Myocyte (in vitro differentiated cells): ENCODE data around the gene SACM1L. TPM values are rescaled to one million over a fixed set of nuclear protein-coding genes. Genes with fewer than 3 reads are reported as not detected.
A peak's percentile ranks its signal among the peaks of the same experiment; 100 is the strongest.
"Not testable (repeated sequence)": the region's sequence is repeated elsewhere in the genome, so short reads cannot be mapped to it uniquely, and the experiment has no call there.

Experiments used
- DNase-seq: peaks from one replicate; pipeline ENCODE4 v3.0.0-alpha.2; 2012; ENCODE audit warnings: low read depth
- total RNA-seq: library from RNA; depleted of rRNA; stranded (reverse); fragments of >200 nt; gene quantifications from 2 replicates; pipeline ENCODE4 v1.2.3, GENCODE V29; 2014

The SACM1L gene
- total RNA-seq, 1 donor from 2014 or later: 18.0 TPM

DNA sequence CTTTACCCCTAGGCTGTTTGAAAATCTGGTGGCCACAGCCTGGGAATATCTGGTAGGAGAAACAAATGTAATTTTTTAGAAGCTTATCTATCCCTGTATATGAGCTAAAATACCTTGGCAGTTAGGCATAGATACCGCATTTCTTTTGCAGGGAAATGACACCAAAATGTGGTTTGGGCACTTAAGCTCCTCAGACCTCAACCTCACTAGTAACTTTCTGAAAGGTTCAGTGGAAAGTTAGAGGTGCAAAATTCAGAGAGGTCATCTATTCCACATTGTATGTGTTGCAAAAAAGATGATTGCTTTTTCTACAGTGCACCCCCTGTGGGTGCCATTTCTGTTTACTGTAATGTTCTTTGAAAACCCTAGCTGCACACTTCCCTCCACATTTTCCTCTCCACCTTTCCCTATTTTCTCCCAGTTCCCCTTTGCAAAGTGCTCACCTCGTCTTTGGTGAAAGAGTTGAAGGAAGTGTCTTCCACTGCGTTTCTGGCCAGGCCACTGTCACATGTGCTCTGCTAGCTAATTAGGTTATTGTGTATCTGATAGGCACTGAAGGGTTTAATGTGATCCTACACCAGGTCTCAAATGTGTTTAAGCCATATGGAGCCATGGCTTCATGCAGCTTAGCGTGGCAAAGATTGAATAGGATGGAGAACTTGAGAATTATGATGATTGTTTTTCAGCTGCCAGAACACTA is 1.3 kb downstream of the SACM1L start:
- no peak for DNase-seq

DNA sequence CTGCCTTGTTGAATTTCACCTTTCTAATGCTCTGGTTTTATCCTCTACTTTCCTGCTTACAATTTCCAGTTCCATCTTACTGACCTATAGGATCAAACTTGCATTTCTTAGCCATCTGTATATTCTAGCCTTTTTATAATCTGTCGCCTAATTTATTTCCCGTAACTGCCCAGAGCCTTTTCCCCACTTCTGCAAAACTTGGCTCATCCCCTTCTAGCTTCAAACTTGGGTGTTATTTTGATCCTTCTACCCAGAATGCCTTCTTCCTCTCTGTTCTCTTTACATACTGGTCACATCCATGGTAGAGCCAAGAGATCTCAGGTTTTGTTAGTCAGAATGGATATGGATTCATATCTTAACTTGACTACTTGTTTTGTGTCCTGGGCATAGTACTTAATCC is 2.6 kb downstream of the SACM1L start:
- no peak for DNase-seq

DNA sequence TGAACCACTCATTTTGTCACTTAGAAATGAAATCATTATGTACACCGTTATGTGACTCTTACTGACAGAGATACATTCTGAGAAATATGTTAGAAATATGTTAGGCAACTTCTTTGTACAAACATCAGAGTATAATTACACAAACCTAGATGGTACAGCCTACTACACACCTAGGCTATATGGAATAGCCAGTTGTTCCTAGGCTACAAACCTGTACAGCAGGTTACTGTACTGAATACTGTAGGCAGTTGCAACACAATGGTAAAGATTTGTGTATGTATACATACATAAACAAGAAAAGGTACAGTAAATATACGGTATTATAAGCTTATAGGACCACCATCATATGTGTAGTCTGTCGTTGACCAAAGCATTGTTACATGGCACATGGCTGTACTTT is 3.7 kb downstream of the SACM1L start:
- no peak for DNase-seq

DNA sequence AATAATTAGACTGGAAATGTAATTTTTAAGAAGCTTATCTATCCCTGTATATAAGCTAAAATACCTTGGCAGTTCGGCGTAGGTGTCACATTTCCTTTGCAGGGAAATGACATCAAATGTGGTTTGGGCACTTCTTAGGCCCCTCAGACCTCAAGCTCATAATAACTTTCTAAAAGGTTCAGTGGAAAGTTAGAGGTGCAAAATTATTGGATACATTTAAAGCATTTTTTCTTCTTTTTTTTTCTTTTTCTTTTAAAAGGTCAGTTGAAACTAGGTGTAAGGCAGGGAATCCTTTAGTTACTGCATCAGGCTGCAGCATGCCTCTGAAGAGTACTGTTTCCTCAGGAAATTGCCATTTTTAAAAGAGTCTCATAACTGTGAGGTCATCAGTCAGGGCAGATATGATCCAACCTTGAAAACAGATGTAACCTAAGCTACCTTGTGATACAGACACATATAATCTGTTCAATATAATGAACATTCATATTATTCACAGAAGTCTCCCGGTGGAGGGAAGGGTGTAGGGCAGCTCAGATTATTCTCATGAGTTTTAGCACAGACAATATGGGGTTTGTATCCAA is 4.8 kb downstream of the SACM1L start:
- DNase-seq: no peak

DNA sequence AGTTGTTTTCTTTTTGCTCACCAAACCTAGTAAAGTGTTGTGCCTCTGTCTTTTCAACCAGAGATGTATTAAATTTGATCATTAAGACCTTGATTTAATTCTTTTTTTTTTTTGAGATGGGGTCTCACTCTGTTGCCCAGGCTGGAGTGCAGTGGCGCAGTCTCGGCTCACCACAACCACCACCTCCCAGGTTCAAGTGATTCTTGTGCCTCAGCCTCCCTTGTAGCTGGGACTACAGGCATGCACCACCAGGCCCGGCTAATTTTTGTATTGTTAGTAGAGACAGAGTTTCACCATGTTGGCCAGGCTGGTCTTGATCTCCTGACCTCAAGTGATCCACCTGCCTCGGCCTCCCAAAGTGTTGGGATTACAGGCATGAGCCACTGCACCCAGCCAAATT is 6.0 kb downstream of the SACM1L start:
- DNase-seq: not testable (repeated sequence)

DNA sequence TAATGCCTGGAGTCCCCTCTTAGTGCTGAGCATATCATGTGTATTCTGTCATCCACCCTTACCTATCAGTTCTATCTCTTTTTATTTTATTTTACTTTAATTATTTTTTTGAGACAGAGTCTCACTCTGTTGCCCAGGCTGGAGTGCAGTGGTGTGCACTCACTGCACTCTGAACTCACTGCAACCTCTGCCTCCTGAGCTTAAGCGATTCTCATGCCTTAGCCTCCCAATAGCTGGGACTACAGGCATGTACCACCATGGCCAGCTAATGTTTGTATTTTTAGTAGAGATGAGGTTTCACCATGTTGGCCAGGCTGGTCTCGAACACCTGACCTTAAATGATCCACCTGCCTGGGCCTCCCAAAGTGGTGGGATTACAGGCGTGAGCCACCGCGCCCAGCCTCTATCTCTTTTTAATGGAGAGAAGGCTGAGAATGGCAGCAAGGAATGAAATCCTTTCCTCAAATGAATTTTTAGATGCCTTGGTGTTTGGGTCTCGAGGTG is 11.4 kb downstream of the SACM1L start:
- no peak for DNase-seq

DNA sequence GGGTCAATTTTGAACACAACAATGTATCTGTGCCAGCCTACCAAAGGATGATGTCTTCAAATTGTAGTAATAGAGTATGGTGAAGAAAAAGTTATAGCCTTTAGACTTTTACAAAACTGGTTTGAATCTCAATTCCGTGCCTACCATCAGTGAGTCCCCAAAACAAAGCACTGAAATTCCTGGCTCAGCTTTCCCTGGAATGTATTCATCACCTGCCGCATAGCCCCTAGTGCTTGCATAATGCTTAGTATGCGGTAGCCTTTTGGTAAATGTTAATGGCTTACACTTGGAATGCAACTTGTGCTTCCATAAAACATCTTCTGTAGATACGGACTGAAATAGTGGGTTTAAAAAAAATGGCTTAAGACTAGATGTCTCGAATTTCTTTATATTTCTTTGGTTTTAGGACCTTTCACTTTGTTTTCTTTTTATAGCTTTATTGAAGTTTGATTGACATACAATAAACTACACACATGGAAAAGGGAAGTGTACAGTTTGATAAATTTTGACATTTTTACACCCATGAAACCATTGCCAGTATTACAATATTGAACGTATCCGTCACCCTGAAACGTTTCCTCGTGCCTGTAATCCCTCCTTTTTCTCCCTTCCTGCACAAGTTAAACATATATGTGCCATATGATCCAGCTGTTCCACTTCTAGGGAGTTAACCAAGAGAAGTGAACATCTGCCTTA is 12.1 kb downstream of the SACM1L start:
- no peak for DNase-seq

DNA sequence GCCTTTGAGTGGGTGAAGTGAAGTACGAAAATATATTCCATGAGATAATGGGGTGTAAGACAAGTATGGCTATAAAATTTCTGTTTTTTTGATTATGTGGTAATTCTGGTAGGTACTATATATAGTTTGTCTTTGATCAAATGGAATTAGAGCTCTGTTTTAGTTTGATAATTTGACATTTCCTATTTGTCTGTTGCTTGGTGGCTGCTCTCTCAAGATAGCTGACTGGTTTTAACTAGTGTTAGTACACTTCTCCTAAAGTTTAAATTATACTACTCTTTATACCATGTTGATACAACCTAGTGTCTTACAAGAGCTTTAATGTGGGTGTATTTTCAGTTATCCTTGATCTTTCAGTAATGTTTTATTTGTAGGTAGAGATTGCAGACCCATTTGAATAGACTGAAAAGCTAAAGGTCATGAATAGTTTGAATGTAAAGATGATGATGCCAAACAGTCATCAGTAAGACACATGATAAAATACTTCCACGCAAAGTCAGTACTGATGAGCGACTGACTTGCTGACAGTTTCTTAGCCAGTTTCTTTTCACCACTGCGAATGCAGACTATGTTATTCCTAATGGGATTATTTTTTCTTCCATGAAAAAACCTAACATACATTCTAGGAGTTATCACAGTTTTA is 15.2 kb downstream of the SACM1L start:
- DNase-seq: no peak

DNA sequence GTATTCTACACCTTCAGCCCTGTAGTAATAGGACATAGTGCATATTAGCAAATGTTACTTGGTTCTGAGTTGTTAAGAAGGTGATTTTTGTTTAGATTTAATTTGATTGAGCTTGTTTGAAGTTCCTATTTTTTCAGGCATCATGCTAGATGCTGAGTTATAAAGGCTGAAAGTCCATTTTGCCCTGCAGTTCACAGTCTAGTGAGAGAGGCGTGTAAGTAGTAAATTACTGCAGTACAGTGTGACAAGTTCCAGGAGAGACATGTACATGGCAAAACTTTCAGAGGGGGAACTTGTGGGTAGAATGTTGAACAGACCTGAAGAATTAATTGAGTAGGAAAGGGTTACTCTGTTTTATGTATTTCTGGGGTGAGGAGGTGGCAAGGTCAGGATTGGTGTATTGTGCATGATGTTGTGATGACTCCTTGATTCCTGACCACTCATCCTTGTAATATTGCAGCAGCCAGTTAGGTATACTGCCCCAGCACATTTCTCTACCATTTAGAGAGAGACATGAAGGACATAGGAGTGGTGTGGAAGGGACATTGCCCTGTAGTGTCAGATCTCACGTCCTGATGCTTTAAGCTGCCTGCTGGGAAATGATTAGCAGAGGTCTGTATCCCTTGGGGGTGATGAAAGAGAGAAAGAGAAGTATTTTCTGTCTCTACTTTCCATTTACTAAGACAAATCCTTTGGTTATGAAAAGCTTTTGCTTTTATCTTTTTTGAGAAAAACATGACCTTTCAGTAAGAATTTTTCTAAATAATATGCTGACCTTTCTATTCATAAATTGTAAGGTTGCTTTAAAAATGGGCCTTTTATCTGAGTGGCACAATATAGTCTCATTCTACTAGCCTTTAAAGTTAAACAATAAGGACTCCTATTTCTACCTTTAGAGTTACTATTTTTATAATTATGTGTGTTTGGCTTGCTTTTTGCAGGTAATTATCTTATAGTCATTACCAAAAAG is 16.9 kb downstream of the SACM1L start:
- no peak for DNase-seq

DNA sequence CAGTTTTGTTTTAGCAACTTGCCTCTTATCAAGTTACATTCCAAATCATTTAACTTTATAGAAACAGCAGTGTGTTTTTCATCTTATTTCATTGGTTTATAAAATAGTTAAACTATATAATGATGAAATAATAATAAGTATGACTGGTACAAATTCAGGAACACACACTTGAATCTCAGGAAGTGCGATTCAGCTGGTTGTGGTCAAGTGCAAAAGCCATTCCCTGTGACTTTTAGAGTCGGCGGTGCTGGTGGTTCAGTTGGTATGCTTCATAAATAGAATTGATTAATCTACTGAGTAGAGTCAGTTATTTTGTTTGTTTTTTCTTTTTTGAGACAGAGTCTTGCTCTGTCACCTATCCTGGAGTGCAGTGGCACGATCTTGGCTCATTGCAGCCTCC is 22.7 kb downstream of the SACM1L start:
- DNase-seq: peak; percentile 32

DNA sequence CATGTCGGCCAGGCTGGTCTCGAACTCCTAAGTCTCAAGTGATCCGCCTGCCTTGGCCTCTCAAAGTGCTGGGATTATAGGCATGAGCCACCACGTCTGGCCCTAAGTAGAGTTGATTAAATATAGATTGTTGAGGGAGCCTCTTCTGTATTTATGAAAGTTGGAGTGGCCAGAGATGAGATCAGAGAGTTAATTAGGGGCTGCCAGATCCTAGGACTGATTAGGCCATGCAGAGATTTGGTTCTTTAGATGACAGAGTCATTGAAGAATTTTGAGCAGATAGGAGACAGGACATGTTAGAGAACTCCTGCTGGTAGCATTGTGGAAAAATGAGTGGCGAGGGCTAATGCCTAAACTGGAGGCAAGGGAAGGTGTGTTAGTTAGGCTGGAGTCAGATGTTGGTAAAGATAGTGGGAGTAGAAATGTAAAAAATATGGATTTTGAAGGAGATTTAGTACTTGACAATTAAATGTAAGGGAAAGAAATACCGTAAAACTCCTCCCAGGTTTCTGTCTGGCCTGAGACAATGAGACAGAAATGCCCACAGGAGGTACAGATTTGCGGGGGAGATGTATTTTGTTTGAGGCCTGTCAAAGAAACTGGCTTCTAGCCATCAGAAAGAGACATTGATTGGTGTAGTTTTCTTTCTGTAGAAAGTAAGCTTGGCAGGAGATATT is 23.4 kb downstream of the SACM1L start:
- peak; percentile 86 for DNase-seq

DNA sequence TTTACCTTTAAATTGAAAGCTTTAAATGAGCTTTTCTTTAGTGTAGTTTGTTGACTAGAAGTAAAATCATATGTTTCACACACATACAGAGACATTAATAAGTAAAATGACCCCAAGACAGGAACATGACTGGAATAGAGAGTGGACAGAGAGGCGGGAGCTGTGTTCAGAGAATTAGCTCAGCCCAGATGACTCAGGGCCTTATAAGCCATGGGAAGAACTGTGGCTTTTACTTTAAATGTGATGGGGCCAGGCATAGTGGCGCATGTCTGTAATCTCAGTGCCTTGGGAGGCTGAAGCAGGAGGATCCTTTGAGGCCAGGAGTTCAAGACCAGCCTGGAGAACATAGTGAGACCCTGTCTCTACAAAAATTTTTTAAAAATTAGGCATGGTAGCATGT is 26.7 kb downstream of the SACM1L start:
- DNase-seq: no peak

DNA sequence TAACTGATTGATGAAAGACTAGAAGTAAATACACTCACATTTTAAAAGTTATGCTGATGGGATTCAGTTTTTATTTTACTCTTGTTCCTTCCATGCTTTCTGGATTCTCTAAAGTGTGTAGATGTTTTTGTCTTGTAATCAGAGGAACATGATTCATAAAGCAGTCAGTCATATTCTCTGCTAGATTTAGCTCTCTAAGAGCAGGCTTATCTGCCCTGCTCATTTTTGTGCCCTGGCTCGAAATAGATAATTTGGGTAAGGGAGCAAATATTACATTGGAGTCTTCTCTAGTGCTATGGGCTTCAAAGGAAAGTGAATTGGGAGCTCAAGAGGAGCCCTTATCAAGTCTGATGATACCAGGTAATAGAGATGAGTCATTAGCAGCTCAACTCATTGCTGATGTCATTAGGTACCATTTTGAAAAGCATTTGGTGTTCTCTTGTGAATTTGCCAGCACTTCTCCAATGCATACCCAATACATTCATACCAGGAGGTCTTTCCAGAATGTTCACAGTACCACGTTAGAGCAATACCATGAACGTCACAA is 27.7 kb downstream of the SACM1L start:
- no peak for DNase-seq

DNA sequence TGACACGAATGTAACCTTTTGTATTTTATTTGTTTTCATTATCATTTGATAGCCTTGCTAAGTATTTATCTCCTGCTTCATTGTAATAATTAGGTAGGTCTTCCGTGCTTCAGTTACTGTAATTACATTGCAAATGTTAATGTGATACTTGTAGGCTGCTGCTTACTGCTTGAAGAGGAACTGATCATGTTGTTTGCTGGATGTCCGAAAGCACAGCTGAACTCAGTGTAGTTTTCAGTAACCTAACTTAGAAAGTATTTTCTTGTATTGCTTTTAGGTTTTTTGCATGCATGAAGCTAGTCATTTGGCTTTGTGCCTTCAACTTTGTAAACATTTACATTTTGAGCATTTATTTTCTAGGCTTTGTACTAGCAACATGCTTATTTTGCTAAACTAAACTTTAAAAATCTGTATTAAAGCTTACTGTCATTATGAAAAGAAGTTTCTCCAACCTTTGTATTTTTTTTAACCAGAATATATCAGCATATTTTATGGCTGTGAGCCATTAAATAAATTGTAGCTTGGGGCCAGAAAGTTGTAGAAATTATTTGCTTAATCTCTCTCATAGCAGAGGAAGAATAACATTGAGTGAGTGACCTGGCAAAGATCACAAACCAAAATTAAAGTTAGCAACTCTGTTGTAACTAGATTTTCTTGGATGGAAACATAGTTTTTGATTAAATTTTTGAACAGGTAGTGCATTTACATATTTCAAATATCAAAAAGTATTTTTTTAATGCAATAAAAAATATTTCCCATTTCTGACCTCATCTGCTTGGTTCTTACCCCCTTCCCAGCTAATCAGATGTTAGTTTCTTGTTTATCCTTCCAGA is 30.7 kb downstream of the SACM1L start:
- DNase-seq: no peak

DNA sequence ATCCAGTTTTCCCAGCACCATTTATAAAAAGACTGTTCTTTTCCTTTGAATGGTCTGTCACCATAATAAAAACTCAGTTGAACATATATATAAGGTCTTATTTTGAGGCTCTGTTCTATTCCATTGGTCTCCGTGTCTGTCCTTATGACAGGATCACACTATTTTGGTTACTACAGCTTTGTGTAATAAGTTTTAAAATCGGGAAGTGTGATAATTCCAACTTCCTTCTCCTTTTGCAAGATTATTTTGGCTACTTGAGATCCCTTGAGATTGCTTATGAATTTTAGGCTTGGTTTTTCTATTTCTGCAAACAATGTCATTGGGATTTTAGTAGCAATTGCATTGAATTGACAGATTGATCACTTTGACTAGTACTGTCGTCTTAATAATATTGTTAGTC is 35.7 kb downstream of the SACM1L start:
- no peak for DNase-seq

DNA sequence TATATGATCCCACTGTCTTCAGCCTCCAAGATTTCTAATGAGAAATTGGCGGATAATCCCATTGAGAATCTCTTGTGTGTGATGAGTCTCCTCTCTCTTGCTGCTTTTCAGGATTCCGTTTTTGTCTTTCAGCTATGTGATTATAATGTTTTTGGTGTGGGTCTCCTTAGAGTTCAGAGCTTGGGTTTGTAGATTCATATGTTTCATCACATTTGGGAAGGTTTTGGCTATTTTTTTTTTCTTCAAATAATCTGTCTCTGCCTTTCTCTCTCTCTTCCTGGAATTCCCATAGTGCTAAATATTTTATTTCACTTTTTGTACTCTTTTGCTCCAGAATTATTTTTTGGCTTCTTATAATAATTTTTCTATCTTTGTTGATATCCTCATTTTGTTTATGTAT is 40.4 kb downstream of the SACM1L start:
- no peak for DNase-seq

DNA sequence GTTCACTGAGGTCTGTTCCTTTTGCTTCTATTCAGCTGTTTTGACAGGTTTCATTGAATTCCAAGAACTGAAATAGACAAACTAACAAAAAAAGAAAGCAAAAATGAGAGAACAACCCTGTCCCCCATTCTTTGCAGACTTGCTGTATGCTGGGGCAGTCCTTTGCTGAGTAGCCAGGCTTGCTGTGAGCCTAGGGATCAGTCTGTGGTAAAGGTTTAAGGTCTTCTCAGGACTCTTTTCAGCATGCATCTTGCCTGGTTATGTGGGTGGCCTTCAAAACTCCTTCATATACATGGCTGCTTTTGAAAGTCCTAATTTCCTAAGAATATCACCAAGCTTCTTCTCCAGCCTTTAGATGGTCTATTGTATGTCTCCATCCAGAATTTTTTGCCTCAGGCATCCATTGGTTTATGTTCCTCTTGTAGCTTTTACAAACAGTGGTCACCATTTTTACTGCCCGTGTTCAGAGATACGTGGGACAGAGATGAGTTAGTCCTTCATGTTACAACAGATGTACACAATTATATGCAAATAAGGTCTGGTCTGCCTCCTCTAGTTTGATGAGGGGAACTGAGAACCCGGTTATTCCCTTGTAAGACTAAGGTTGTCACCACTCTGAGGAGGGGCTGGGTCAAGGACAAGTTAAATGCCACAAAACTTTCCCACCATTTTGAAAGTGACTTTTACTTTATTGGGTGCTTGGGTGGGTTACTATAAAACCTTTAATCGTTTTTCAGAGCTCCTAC is 41.4 kb downstream of the SACM1L start:
- DNase-seq: no peak

DNA sequence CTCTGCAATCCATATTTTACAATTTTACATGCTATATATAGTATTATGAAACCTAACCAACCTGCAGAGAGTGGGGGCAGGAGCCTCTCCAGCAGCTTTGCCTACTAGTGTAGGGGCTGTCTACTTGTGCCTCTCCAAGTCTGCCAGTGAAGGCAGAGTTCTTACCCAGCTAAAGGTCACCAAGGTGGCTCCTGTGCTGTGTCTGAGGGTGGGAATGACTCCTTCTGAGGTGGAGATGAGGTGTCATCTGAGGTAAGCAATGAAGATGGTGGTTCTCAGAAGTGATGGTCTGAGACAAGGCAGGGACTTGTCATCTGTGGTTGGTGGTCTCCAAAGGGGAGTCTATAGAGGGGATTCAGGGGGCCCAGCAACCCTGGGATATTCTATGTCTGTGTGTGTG is 47.5 kb downstream of the SACM1L start:
- no peak for DNase-seq
